GM21423 (cell line): ENCODE data around the gene ROGDI.

Experiments used
- ATAC-seq: cut with Tn5 transposase; IDR thresholded peaks from one replicate; pipeline ENCODE4 v1.9.1; 2021; ENCODE audit warnings: mild to moderate bottlenecking, moderate library complexity; ENCODE audit not compliant: unreplicated experiment

The ROGDI gene

GRCh38 chr16:4814046-4814445 is 11.6 kb upstream of the ROGDI start:
- ATAC-seq, result no peak

- ATAC-seq, result no peak
These were observed 11.0 kb upstream of the ROGDI start for GRCh38 chr16:4813251-4814003.

- ATAC-seq, result no peak
These were observed 9.3 kb upstream of the ROGDI start for GRCh38 chr16:4811773-4812172.

- no peak for ATAC-seq
These were observed 8.8 kb upstream of the ROGDI start for GRCh38 chr16:4811242-4811641.

- ATAC-seq, result no peak
These were observed 3.8 kb upstream of the ROGDI start for GRCh38 chr16:4806280-4806679.

- ATAC-seq, result no peak
These were observed 2.8 kb upstream of the ROGDI start for GRCh38 chr16:4805231-4805630.

- ATAC-seq, result no peak
These were observed 1.7 kb upstream of the ROGDI start for GRCh38 chr16:4803898-4804762.

- no peak for ATAC-seq
These were observed 990 bp upstream of the ROGDI start for GRCh38 chr16:4803401-4803844.

GRCh38 chr16:4802659-4803287 is 340 bp upstream of the ROGDI start:
- ATAC-seq, result peak; percentile 88

- ATAC-seq, result no peak
These were observed 1.1 kb downstream of the ROGDI start for GRCh38 chr16:4801051-4801961.

GRCh38 chr16:4800290-4801041 is 2.0 kb downstream of the ROGDI start:
- no peak for ATAC-seq

- no peak for ATAC-seq
These were observed 3.1 kb downstream of the ROGDI start for GRCh38 chr16:4799171-4799855.

GRCh38 chr16:4798456-4798855 is 4.0 kb downstream of the ROGDI start:
- no peak for ATAC-seq

GRCh38 chr16:4797805-4798252 is 4.6 kb downstream of the ROGDI start:
- no peak for ATAC-seq

- no peak for ATAC-seq
These were observed 5.2 kb downstream of the ROGDI start for GRCh38 chr16:4796982-4797804.

- no peak for ATAC-seq
These were observed 6.4 kb downstream of the ROGDI start for GRCh38 chr16:4795828-4796572.

GRCh38 chr16:4795181-4795827 is 7.1 kb downstream of the ROGDI start, which contains the start of gene SMIM22:
SMIM22 (plus strand) TSS chr16:4795369; CDS start chr16:4795735, 366 bp downstream.
- ATAC-seq, result no peak
